K562 (cell line): Measurements from ENCODE around the gene LRRC1.

ENCODE experiments used
- CBX3 ChIP-seq, 2 experiments: IDR thresholded peaks; 1 replicate in 1 of 2; 2 replicates in 1 of 2; pipeline ENCODE4 v1.6.1; 2012; ENCODE audit warnings: inconsistent platforms in 2 of 2, low read length in 2 of 2, borderline replicate concordance in 1 of 2, control low read depth in 1 of 2
- CREB1 ChIP-seq, 2 experiments: sonication (generic) in 1 of 2; formaldehyde crosslinking in 1 of 2; IDR thresholded peaks; 2 replicates each; pipeline versions ENCODE4 v1.6.1 to v1.8.0; 2012 to 2022; ENCODE audit warnings: inconsistent platforms in 1 of 2, mild to moderate bottlenecking in 1 of 2, missing genetic modification reagents in 1 of 2, moderate library complexity in 1 of 2
- CTCF ChIP-seq, 3 experiments: IDR thresholded peaks in 2 of 3; conservative IDR thresholded peaks in 1 of 3; 2 replicates each; pipeline ENCODE4 v1.5.1; 2011 to 2012; ENCODE audit warnings: low read length in 3 of 3, mild to moderate bottlenecking in 3 of 3, control low read depth in 2 of 3, improper control_type of control experiment in 1 of 3, inconsistent platforms in 1 of 3, low read depth in 1 of 3, mixed read lengths in 1 of 3, moderate library complexity in 1 of 3; ENCODE audit not compliant: insufficient read depth in 2 of 3
- FIP1L1 ChIP-seq: fragments of 200-400 bp; formaldehyde crosslinking; IDR thresholded peaks from 2 replicates; pipeline ENCODE4 v1.6.1; 2018; ENCODE audit warnings: mild to moderate bottlenecking, low read depth, low read length; ENCODE audit not compliant: poor library complexity, severe bottlenecking
- PHF21A ChIP-seq: fragments of 450-650 bp; IDR thresholded peaks from 2 replicates; pipeline ENCODE4 v1.6.1; 2017; ENCODE audit warnings: low read depth, borderline replicate concordance
- ZBED1 ChIP-seq: IDR thresholded peaks from 2 replicates; pipeline ENCODE4 v1.6.1; 2014
- ZNF316 ChIP-seq: fragments of 450-650 bp; IDR thresholded peaks from 2 replicates; pipeline ENCODE4 v1.6.1; 2016
- ZNF518B ChIP-seq: fragments of 250-450 bp; sonication (Bioruptor Pico); IDR thresholded peaks from 2 replicates; pipeline ENCODE4 v1.5.0; 2021; ENCODE audit warnings: mild to moderate bottlenecking, moderate library complexity

DNA sequence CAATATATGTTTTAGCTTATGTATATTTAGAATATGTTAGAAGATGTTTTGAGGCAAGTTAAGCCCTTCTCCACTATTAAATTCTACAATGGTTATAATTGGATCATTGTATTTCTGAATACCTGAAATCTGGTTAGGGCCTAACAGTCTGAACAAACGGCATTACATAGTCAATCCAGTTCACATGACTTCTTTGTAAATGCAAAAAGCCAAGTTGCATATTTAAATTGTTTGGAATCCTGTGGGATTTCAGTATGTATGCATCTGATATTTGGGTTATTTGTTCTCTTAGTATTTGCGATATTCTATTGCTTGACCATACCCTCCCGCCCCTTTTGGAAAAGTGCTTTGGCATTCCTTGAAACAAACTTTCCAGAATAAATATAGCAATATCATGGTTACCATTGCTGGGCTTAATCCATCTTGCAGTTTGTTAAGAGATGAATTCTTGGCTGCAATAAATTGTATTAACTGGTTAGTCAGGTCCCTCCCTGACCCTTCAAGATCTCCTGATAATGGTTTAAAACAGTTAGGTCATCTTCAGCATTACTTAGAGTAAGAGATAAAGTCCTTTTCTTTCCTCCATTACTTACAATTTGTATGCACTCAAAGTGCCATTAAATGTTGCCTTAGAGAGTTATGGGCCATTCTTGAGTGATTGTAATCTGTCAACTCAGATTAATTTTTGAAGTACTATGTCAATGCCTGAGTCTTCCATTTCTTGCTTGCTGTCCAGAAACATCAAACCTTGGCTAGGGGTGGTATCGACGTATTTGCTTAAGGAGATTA is 36.5 kb downstream of the LRRC1 start:
- TF ChIP-seq CTCF (IDR thresholded peaks at IDR 0.05 in 2 of 3, conservative IDR thresholded peaks at IDR 0.05 in 1 of 3; ENCODE audit: insufficient read depth in 2 of 3, low read depth in 1 of 3, low read length in 3 of 3) (no peak), CREB1 (IDR thresholded peaks at IDR 0.05) (no peak), CREB1 (CRISPR knock-in tag; IDR thresholded peaks at IDR 0.05) (no peak), ZNF316 (no peak), ZNF518B (no peak), CBX3 (IDR thresholded peaks at IDR 0.05; ENCODE audit: borderline replicate concordance in 1 of 2, low read length in 2 of 2) (no peak), ZBED1 (no peak), PHF21A (no peak), FIP1L1 (no peak)
